Measurements from ENCODE around the gene NUDT5.
A peak's percentile ranks its signal among the peaks of the same experiment; 100 is the strongest.
"Not testable (repeated sequence)": the region's sequence is repeated elsewhere in the genome, so short reads cannot be mapped to it uniquely, and the experiment has no call there.

Gene NUDT5

DNA sequence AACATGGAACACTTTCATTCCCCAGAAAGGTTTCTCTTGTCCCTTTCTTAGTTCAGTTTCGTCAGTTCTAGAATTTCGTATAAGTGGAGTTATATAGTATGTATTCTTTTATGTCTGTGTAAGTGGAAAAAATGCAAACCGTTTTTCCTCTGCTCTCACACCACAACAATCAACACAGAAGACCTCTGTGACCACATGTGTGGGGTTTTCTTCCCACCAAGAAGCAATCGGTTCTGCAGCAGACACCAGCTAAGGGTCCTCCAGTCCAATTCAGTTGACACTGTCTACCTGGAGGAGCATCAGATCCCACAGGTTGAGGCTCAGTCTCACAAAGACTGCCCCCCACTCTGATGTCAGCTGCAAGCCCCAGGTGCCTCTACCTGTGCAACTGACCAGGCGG, 6.5 kb upstream of the NUDT5 start:
- no peak for DNase-seq

DNA sequence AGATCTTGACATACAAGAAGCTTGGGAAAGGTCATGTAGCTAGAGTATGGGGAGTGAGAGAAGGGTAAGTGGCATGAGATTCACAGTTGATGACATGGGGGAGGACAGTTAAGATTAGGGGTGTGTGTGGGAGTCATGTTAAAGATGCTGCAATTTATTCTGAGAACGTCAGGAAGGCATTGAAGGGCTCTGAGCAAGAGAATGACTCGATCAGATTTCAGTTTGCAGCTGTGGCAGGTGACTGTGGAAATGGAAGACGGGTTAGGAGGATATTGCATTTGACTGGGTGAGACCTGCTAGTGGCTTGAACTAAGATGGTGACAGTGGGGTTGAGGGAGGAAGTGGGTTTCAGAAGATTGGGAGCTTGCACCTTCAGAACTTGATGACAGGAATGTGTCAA, 5.9 kb upstream of the NUDT5 start:
- peak; percentile 18 for DNase-seq

DNA sequence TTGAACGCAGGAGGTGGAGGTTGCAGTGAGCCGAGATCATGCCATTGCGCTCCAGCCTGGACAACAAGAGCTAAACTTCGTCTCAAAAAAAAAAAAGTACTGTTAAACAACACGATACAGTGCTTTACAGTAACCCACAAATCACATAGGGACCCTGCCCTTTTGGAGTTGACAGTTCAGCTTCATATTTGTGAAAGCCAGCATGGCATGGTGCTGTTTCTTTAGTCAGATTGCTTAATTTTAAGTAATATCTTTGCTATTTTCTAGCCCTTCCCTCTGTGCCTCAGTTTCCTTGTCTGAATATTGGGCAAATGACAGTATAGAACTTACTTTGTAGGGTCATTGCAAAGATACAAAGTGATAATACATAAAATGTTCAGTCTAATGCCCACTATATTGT, 5.2 kb upstream of the NUDT5 start:
- no peak for DNase-seq

DNA sequence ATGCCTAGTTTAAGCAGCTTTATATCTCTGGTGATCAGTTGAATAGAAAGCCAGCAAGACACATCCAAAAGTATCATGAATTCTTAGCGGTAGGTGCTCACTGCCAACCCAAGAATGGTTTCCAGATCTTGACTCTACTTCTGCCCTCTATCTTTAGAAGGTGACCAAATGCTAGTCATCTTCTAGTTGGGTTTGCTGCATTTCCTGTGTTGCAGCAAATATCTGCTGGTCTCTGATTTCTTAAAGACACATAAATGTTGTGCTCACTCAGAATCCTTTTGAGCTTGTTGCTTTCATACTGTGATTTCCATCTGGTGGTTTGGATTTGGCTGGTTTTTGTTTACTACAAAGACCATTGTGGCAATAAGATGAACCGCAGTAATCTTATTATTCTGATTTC, 2.5 kb upstream of the NUDT5 start:
- no peak for DNase-seq

DNA sequence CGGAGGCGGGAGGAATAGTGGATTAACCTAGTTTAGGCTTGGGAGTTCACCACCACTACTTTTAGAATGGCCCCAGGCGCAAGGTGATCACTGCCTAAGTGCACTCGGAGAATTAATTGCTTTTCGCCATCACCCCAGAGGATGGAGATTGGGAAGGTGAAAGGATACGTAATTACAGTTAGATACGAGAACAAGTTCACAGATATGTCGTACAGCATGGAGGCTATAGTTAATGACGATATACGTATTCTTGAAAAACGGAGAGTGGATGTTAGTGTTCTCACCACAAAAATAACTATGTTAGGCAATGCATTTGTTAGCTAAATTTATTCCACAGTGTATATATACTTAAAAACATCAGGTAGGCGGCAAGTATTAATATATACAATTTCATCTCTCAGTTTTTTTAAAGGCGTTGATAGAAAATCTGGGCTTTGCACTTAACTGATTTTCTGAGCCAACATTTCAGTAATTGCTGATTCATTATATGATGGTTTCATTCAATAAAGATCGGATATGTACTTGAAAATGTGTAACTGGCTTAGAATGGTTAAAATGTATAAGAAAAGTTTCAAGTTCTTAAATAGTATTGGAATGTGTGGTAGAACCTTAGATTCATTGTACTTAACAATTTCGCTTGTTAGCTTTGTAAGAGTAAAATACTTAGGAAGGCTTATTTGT, 980 bp upstream of the NUDT5 start:
- no peak for DNase-seq

DNA sequence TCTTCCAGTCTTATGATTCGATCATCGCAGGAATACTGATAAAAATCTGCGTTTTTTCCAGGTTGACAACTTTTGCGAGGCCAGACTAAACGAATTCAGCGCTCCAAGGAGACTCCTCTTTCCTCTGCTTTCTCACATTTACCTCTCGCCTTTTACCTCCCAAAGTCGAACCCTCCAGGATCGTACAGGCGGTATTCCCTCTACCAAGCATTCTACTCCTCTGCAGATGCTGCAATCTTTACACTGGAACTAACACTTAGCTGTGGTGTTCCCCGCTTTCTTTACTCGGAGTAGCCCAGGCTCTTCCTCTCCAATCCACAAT, 449 bp downstream of the NUDT5 start:
- no peak for DNase-seq

DNA sequence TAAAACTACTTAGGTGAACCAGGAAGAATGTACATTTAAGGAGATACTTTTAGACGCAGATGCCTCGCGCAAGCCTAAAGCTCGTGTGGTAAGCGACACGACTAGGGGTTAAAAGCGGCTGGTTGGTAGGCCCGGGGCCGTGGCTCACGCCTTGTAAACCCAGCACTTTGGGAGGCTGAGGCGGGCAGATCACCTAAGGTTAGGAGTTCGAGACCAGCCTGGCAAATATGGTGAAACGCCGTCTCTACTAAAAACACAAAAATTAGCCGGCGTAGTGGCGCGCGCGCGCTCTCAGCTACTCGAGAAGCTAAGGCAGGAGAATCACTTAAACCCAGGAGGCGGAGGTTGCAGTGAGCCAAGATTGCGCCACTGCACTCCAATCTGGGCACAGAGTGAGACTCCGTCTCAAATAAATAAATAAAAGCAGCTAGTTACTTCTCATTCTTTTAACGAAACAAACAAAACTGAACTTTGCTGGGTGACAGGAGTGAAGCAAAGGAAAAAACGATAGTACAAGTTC, 879 bp downstream of the NUDT5 start:
- peak; percentile 41 for DNase-seq

DNA sequence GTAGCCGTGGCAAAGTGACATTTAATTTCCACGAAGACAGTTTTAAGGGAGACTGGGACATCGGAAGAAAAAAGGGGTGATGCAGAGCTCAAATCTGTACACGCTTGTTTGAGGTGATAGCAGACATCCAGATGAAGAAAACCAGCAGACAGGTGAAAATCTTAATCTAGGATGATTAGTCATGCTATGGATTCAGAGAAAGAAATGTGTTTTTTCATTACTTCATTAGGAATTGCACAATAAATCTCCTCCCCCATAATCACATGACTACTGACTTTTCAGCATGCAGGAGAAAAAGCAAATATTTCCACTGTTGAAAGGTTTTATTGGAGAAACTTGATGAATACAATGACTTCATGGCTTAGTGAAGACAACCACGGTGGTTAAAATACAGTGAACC, 2.5 kb downstream of the NUDT5 start:
- DNase-seq, result peak; percentile 48

DNA sequence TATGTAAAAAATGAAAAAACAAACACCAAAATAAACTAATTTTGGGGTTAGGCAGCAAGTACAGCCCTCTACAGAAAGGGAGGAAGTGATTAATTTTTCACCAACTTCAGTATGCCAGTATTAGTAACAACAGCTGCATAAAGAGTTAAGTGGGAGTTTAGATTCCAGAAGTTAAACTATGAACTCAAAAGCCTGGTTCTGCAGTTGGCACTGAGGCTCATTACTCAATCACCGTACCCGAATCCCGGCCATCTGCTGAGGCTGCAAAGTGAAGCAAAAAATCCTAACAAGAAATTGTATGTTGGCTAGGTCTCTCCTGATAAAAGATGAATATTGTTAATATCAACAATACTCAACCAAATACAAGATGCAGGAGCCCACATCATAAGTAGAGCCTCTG, 4.0 kb downstream of the NUDT5 start:
- no peak for DNase-seq

DNA sequence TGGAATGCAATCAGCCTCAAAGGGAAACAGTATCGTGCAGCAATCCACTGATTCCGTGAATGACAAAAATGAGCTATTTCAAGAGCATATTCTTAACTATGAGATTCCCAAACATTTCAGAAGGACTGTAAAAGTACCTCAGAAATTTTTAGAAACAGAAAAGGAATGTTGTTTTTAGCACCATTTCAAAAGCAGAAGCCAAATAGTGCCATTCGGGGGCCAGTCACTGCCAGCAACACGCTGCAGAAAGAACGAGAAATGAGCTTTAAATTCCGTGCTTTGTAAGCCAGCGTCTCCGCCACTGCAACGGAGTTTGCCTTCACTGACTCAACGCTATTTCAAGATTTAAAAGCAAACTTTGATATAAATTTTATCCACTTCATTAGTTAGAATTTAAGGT, 6.3 kb downstream of the NUDT5 start:
- no peak for DNase-seq

DNA sequence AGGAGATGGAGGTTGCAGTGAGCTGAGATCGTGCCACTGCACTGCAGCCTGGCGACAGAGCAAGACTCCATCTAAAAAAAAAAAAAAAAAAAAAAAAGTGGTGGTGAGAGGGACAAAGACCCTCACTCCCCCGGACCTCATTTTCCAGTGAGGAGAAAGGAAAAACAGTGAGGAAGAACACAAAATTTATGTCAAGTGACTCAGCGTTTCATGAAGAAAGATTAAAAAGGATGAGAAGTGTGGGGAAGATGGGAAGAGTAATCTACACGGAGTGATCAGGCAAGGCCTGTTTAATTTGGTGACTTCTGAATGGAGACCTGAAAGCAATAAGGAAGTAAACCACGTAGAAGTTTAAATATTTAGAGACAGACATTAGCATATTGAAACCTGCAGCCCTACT, 7.0 kb downstream of the NUDT5 start:
- no peak for DNase-seq

DNA sequence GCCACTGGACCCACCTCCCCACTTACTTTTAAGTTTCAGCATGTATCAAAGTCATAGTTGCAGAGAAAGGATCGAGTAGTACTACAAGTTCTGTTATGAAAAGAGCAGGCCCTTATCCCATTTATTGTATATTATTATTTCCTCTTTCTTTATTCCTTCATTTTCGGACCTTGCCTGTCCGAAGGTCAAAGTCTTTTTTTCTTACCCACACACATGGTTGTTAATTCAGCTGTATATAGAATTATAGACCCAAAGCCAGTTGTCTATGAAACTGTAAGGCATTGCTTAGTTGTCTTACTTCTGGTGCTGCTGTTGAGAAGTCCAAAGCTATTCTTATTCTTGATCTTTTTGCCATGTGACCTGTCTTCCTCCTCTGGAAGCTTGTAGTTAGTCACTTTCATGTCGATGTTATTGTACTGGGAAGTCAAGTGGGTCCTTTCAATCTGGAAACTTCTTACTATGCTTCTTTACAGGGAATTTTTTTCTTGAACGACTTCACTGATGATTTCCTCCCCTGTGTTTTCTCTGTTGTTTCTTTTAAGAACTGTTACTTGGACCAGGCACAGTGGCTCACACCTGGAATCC, 8.3 kb downstream of the NUDT5 start:
- no peak for DNase-seq

DNA sequence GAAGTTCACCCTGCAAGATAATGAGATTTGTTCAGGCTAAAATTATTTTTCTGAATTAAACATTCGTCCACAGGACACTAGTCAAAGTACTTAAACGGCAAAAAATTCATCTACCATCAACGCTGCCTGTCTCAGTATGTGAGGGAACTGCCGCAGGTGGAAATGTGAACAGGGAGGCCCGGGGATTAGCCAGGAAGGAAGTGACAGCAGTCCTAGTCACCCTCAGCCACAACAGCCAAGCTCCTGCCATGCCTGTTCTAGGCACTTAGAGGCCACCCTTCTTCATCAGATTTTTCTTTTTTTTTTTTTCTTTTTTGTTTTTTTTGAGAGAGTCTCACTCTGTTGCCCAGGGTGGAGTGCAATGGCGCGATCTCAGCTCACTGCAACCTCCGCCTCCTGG, 9.4 kb downstream of the NUDT5 start:
- DNase-seq, result no peak

DNA sequence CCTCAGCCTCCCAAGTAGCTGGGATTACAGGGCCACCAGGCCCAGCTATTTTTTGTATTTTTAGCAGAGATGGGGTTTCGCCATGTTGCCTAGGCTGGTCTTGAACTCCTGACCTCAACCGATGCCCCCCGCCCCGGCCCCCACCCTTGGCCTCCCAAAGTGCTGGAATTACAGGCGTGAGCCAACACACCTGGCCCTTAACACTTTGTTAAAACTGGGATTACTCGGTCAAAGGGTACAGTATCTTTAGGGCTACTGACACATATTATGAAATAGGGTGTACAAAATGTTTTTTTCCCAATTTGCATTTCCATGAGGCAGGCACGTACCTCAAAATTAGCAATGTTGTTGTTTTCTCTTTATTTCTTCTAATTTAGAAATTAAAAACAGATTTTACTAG, 11.5 kb downstream of the NUDT5 start:
- no peak for DNase-seq

DNA sequence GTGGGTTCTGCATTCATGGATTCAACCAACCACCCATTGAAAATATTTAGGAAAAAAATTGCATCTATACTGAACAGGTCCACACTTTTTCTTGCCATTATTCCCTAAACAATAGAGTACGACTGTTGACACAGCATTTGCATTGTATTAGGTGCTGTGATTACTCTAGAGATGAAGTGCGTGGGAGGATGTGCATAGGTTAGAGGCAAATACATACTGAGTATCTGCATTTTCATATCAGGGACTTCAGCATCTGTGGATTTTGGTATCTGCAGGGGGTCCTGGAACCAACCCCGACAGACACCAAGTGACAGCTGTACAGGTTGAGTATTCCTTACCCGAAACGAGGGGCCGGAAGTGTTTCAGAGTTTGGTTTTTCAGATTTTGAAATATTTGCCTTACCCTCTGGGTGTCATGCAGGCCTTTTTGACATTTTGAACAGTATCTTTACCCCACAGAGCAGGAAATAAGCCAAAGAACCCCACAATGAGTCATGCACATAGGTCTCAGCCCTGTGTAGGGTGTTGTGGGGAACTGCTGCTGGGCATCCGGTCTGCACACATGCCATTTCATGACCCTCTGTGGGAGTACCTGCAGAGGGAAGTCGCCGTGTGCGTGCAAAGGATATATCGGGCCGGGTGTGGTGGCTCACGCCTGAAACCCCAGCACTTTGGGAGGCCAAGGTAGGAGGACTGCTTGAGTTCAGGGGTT, 14.5 kb downstream of the NUDT5 start:
- peak; percentile 51 for DNase-seq

DNA sequence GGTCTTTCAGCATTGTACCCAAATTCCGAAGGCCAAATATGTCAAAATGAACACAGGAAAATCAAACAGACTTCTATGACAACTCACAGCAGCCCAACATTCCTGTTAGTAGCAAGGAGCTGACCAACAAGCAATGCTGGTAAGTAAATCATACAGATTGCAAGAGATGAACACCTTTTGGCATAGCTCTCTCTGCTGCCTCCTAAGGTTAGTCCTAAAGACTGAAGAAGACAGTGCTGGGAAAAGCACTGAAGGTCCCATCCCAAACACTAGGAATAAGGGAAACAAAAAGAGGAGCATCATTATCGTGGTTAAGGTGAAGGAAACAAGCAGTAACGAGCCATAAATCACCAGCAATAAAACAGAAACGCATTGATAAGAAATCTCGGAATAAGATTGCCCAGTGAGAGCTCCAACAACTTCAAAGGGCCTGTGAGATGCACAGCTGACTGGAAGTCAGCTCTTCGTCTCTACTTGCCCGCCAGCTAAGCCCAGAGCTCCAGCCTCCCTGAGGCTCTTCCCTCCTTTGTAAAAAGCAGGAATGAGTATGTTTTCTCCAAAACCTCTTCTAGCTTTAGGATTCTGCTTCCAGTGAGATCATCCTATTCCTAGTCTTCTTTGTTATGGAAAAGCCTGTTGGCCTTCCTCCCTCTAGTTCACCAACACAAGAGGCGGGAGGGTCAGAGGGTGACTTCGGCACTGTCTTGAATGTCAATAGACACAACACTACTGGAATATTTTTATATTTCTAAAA, 15.3 kb downstream of the NUDT5 start:
- DNase-seq, result no peak

DNA sequence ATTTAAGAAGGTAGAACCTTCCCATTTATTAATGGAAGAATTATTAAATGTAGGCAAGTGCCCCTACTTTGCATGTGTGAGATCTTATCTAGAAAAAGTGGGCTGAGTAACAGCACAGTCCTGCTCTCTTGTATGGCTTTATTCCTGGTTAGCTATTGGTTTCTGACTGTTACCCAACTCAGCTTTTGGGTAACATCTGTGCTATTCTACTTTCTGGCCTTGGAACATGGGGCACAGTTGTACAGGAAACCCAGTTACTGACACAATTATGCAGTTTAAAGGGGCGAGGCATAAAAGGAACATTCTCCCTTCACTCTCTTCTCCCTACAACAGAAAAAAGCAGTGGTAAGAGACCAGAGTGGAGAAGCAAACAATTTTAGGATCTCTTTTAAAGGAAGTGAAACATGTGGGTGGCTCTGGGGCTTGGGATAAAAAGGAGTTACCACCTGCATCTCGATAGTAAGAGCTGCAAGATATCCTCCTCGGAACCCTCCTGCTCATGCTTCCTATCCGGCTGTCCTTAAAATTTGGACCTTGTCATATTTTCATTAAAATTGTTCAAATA, 16.0 kb downstream of the NUDT5 start:
- no peak for DNase-seq

DNA sequence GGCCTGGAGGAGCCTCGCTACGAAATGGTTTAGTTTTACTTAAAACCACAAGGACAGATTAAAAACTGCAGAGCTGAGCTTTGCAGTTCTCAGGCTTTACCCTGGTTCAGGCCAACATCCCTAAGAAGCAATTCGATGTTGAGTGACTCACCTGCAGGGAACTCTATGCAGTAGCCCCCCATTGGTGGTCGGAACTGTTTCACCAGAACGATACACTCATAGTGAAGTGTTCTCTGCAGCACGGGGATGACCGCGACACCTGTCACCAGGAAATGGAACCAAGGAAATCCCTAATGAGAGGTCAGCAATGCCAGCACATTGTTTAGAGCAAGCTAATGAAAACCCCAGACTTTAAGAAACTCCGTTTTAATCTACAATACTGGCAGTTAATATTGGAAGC, 18.0 kb downstream of the NUDT5 start:
- DNase-seq, result peak; percentile 42

DNA sequence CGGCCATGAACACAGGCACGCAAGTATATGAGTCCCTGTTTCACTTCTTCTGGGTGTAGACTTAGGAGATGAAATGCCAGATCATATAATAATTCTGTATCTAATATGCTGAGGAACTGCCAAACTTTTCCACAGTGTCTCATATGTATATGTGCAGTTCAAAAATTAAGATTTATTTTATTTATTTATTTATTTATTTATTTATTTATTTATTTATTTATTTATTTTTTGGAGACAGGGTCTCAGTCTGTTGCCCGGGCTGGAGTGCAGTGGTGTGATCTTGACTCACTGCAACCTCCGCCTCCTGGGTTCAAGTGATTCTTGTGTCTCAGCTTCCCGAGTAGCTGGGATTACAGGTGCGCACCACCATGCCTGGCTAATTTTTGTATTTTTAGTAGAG, 24.2 kb downstream of the NUDT5 start:
- DNase-seq, result not testable (repeated sequence)

DNA sequence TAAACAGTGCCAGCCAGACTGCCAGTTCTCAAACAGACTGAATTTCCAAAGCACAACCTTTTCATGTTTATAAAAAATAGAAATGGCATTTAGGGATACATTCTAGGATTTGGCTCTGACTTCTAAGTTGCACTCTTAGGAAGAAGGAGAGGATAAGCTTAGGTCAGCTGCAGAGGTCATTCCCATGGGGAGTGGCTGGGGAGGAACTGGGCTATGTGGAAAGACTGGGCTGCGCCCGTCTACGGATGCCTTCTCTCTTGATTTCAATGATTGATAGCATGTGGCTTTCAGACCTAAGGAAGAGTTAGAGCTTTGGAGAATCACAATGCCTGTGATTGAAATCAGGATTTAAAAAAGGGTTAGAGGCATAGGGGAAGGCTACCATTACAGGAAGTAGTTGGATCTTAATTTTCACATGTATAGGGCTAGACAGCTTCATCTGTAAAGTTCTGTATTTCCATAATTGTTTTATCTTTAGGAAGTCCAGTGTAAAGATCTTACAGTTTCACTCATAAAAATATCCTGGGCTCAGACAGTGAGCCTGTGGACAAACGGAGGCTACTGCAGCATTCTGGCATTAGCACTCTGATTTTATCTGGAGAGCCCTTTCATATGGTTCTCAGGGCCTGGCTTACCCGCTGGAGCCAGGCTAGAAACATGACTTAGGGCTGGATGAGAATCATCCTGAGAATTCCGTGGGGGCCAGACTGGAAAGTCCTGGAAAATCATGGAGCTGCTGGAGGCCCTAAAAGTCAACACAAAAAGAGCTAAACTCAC, 29.5 kb downstream of the NUDT5 start:
- no peak for DNase-seq

DNA sequence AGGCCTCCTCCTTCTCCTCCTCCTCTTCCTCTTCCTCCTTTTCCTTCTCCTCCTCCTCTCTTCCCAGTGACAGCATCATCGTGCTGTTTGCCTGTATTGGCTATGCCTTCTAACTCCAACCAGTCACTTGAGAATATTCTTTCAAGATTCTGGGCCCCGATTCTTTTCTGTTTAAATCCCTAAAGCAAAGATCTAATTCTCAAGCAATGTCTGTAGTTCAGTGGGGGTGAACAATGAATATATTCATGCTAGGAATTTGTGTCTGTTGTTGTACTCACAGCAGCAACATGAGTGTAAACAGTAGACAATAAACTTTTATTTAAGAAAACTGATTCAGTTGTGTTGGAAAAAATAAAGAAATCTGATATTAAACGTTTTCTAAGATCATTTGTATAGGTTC, 30.7 kb downstream of the NUDT5 start:
- no peak for DNase-seq

DNA sequence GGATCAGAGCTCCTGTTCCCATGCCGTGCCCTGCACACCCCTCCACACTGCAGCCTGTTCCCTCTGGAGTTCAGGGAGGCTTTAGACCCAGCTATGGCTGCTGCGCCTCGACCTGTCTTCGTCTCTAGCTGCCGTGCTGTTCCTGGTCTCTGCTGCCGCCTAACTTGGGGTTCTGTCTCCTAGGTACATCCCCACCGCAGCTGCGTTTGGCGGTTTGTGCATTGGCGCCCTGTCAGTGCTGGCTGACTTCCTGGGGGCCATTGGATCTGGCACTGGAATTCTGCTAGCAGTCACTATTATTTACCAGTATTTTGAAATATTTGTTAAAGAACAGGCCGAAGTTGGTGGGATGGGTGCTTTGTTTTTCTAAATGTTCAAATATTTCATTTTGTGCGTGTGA, 31.6 kb downstream of the NUDT5 start:
- DNase-seq, result no peak

DNA sequence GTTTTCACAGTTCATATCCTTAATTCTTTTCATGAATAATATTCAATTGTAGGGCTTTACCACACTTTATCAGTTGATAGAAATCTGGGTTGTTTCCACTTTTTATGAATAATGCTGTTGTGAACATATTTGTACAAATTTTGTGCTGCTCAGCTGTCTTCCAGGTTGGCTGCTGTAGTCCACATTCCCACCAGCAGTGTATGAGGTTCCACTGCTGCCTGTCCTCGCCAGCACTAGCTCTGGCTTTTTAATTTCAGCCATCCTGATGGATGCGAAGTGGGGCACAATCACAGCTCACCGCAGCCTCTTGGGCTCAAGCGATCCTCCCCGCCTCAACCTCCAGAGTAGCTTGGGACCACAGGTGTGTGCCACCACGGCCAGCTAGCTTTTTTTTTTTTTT, 32.8 kb downstream of the NUDT5 start:
- DNase-seq, result no peak
